Karpas-422 (cell line): ENCODE data around the gene BRK1. TPM values are rescaled to one million over a fixed set of nuclear protein-coding genes. Genes with fewer than 3 reads are reported as not detected.
A peak's percentile ranks its signal among the peaks of the same experiment; 100 is the strongest.
"Not testable (repeated sequence)": the region's sequence is repeated elsewhere in the genome, so short reads cannot be mapped to it uniquely, and the experiment has no call there.

Experiments used
- DNase-seq: peaks from one replicate; pipeline ENCODE4 v3.0.0-alpha.2; 2015
- H2AFZ ChIP-seq: fragments of 200-600 bp; sonication (generic); 2 replicates; pipeline ENCODE4 v1.6.1; 2014; ENCODE audit warnings: antibody characterized with exemption, low read length, mixed read lengths
- H3K27ac ChIP-seq: fragments of 200-600 bp; sonication (generic); 2 replicates; pipeline ENCODE4 v1.5.1; 2014; ENCODE audit warnings: mild to moderate bottlenecking, low read length, moderate library complexity
- H3K27me3 ChIP-seq: fragments of 200-600 bp; sonication (generic); 2 replicates; pipeline ENCODE4 v1.6.1; 2014; ENCODE audit warnings: low read length, mixed read lengths
- H3K36me3 ChIP-seq: fragments of 200-600 bp; sonication (generic); 2 replicates; pipeline ENCODE4 v1.6.1; 2014; ENCODE audit warnings: low read length, mixed read lengths; ENCODE audit not compliant: insufficient read depth
- H3K4me1 ChIP-seq: fragments of 200-600 bp; sonication (generic); 2 replicates; pipeline ENCODE4 v1.6.1; 2014; ENCODE audit warnings: mild to moderate bottlenecking, low read length, mixed read lengths
- H3K4me2 ChIP-seq: fragments of 200-600 bp; sonication (generic); 2 replicates; pipeline ENCODE4 v1.6.1; 2014; ENCODE audit warnings: low read length, low read depth, mild to moderate bottlenecking; ENCODE audit not compliant: poor library complexity, severe bottlenecking
- H3K4me3 ChIP-seq: fragments of 200-600 bp; sonication (generic); 2 replicates; pipeline ENCODE4 v1.5.1; 2014; ENCODE audit warnings: mild to moderate bottlenecking, antibody characterized with exemption, low read length, mixed read lengths
- H3K79me2 ChIP-seq: fragments of 200-600 bp; sonication (generic); 2 replicates; pipeline ENCODE4 v1.6.1; 2014; ENCODE audit warnings: mild to moderate bottlenecking, low read length, mixed read lengths
- H3K9ac ChIP-seq: fragments of 200-600 bp; sonication (generic); 2 replicates; pipeline ENCODE4 v1.6.0; 2014; ENCODE audit warnings: low read length
- H3K9me2 ChIP-seq: fragments of 200-600 bp; sonication (generic), shearing (Covaris generic); replicated peaks from 2 replicates; pipeline ENCODE4 v1.6.0; 2014; ENCODE audit warnings: mild to moderate bottlenecking, low read length, moderate library complexity; ENCODE audit not compliant: insufficient read depth
- H3K9me3 ChIP-seq: fragments of 300-700, 200-600 bp; sonication (generic); 2 replicates; pipeline ENCODE4 v1.6.1; 2014; ENCODE audit warnings: low read length, mixed read lengths
- H4K20me1 ChIP-seq: fragments of 200-600 bp; sonication (generic); 2 replicates; pipeline ENCODE4 v1.6.1; 2014; ENCODE audit warnings: mild to moderate bottlenecking, antibody characterized with exemption, low read length, low read depth; ENCODE audit not compliant: insufficient read depth
- total RNA-seq: library from RNA; depleted of rRNA; stranded (reverse); fragments of >200 nt; shearing (Covaris generic); gene quantifications from 2 replicates; pipeline ENCODE4 v1.2.3, GENCODE V29; 2014; ENCODE audit warnings: low replicate concordance

BRK1 gene
- total RNA-seq, 1 experiment from 2014 or later: 121 TPM

- not testable (repeated sequence) for DNase-seq, H3K9me2 ChIP-seq, H3K4me3 ChIP-seq, H3K79me2 ChIP-seq, H2AFZ ChIP-seq, H3K27me3 ChIP-seq, H3K9ac ChIP-seq, H3K4me1 ChIP-seq, H4K20me1 ChIP-seq, H3K4me2 ChIP-seq, H3K9me3 ChIP-seq, H3K27ac ChIP-seq
- H3K36me3 ChIP-seq: peaks cover 36% of the 10 kb centered on the region
These were observed 24.1 kb upstream of the BRK1 start for GRCh38 chr3:10091387-10091786.

DNA sequence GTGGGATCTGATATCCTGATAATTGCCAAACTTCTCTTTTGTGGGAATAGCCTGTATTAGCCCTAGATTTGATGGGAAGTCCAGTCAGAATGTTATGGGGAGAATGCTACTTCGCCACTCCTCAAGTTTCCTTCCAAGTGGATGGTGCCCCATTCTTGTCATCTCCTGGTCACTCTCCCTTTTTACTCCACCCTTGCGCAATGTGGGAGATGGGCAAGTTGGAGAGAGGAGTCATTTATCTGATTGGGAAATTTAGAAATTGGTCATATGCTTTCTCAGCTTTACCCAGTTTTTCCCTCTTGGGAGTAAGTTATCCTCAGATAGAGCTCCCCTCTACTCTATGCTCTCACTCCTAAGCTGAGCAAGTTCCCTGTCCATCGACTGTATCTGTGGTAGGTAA, 21.8 kb upstream of the BRK1 start:
- Histone ChIP-seq H3K9ac (no peak overlapping the region), H3K27me3 (no peaks in the 10 kb centered on the region), H3K4me2 (no peak overlapping the region), H3K9me2 (no peaks in the 10 kb centered on the region), H3K4me1 (peaks cover 8% of the 10 kb centered on the region), H3K27ac (no peak overlapping the region), H3K9me3 (no peaks in the 10 kb centered on the region), H4K20me1 (no peaks in the 10 kb centered on the region), H3K36me3 (peaks cover 28% of the 10 kb centered on the region; the same call in 1 of the 2 replicates), H3K4me3 (no peak overlapping the region), H3K79me2 (no peaks in the 10 kb centered on the region), H2AFZ (no peak overlapping the region)
- DNase-seq: no peak

GRCh38 chr3:10099041-10099440, 16.4 kb upstream of the BRK1 start:
- H3K9ac ChIP-seq: no peak overlapping the region
- no peak overlapping the region for H3K4me3 ChIP-seq
- H2AFZ ChIP-seq: no peak overlapping the region
- no peaks in the 10 kb centered on the region for H3K79me2 ChIP-seq
- H3K9me2 ChIP-seq: no peaks in the 10 kb centered on the region
- no peaks in the 10 kb centered on the region for H3K27me3 ChIP-seq
- DNase-seq: no peak
- H3K4me2 ChIP-seq: no peak overlapping the region
- no peaks in the 10 kb centered on the region for H3K9me3 ChIP-seq
- H3K27ac ChIP-seq: no peak overlapping the region
- H3K4me1 ChIP-seq: peaks cover 8% of the 10 kb centered on the region
- H4K20me1 ChIP-seq: no peaks in the 10 kb centered on the region
- H3K36me3 ChIP-seq: peaks cover 33% of the 10 kb centered on the region

DNA sequence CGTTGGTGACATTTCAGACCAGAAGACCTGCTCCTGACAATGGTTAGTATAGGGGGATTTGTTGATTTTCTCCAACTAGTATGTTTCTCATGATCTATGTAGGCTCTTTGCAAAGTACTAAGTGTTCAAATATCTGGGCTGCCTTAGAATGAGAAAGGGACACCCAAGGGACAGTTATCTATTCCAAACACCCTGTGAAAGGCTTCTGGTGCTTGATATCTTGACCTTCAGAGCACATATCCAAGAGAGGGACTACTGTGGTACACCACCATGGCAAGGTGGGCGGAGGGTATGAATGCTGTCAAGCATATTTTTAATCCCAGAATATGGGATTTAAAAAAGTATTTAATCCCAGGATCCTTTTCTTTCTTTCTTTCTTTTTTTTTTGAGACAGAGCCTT, 8.6 kb upstream of the BRK1 start:
- H3K27me3 ChIP-seq: no peaks in the 10 kb centered on the region
- H3K4me1 ChIP-seq: no peaks in the 10 kb centered on the region
- H3K79me2 ChIP-seq: no peaks in the 10 kb centered on the region
- no peaks in the 10 kb centered on the region for H3K9me2 ChIP-seq
- H3K27ac ChIP-seq: no peak overlapping the region
- H4K20me1 ChIP-seq: no peaks in the 10 kb centered on the region
- no peak for DNase-seq
- no peak overlapping the region for H3K4me2 ChIP-seq
- H3K36me3 ChIP-seq: no peaks in the 10 kb centered on the region
- H3K9me3 ChIP-seq: no peaks in the 10 kb centered on the region
- no peak overlapping the region for H3K4me3 ChIP-seq
- no peak overlapping the region for H2AFZ ChIP-seq
- H3K9ac ChIP-seq: no peak overlapping the region

DNA sequence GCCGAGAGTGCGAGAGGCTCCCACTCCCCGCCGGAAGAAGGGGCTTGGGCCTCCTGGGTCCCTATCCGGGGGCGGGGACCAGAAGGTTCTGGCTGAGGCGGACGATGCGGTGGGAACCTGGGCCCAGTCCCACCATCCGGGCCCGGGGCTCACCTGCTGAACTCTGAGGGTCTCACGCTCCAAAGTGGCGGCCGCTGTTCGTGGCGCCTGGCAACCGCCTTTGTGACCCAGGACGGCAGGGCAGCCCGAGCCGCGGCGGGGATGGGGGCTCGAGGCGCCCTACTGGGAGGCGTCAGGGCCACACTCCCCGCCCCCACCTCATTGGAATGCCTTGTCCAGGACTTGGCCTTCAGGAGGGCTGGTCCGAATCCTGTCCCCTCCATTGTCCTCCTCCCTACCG, 7.4 kb upstream of the BRK1 start, which contains the start of gene FANCD2OS:
Gene FANCD2OS, minus strand, starts transcription at position 165 of the 400 bp plus-strand sequence. CDS start 3,481 bp downstream, outside the sequence.
- DNase-seq: no peak
- no peak within 1 kb of the TSS for H3K9ac ChIP-seq
- no peaks in the 10 kb centered on the region for H3K36me3 ChIP-seq

GRCh38 chr3:10116138-10116460, 624 bp downstream of the BRK1 start:
- Histone ChIP-seq H3K4me1 (peaks cover 22% of the 10 kb centered on the region), H3K4me2 (peak overlapping the region; percentile 92), H3K9ac (peak overlapping the region; percentile 95), H3K9me3 (no peaks in the 10 kb centered on the region), H2AFZ (peak overlapping the region; percentile 83), H3K4me3 (peak overlapping the region; percentile 97), H3K79me2 (peaks cover 56% of the 10 kb centered on the region), H3K36me3 (peaks cover 7% of the 10 kb centered on the region; the same call in 1 of the 2 replicates), H3K27ac (peak overlapping the region; percentile 66), H3K9me2 (no peaks in the 10 kb centered on the region), H4K20me1 (peaks cover 15% of the 10 kb centered on the region; the same call in 1 of the 2 replicates), H3K27me3 (no peaks in the 10 kb centered on the region)
- DNase-seq: no peak

More for the DNA sequence above, 7.4 kb upstream of the BRK1 start, which contains the start of gene FANCD2OS:
- Histone ChIP-seq H3K9me2 (no peaks in the 10 kb centered on the region), H3K27me3 (no peaks in the 10 kb centered on the region), H3K4me3 (no peak within 1 kb of the TSS), H3K27ac (no peak within 1 kb of the TSS), H3K79me2 (no peaks in the 10 kb centered on the region), H3K4me2 (no peak within 1 kb of the TSS), H3K4me1 (no peaks in the 10 kb centered on the region), H2AFZ (no peak within 1 kb of the TSS), H4K20me1 (no peaks in the 10 kb centered on the region), H3K9me3 (no peaks in the 10 kb centered on the region)

DNA sequence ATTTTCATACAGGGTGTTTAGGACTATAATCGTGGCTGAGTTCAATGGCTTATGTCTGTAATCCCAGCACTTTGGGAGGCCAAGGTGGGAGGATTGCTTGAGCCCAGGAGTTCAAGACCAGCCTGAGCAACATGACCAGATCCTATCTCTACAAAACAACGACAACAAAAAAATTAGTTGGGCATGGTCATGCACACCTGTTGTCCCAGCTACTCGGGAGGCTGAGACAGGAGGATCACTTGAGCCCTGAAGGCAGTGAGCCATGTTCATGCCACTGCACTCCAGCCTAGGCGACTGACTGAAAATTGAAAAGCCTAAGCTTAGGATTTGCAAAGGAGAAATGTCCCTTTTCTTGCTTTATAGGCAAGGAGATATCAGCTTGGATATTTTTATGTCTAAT, 1.5 kb downstream of the BRK1 start:
- no peaks in the 10 kb centered on the region for H3K27me3 ChIP-seq
- H4K20me1 ChIP-seq: peaks cover 15% of the 10 kb centered on the region; the same call in 1 of the 2 replicates
- peaks cover 10% of the 10 kb centered on the region for H3K36me3 ChIP-seq
- H3K4me2 ChIP-seq: peak overlapping the region; percentile 92
- no peak overlapping the region for H3K27ac ChIP-seq
- peak overlapping the region; percentile 97 for H3K4me3 ChIP-seq
- no peaks in the 10 kb centered on the region for H3K9me3 ChIP-seq
- H3K4me1 ChIP-seq: peaks cover 22% of the 10 kb centered on the region
- peaks cover 62% of the 10 kb centered on the region for H3K79me2 ChIP-seq
- H3K9ac ChIP-seq: peak overlapping the region; percentile 95
- no peak overlapping the region for H2AFZ ChIP-seq
- no peaks in the 10 kb centered on the region for H3K9me2 ChIP-seq
- no peak for DNase-seq

- H3K4me3 ChIP-seq: no peak overlapping the region
- H4K20me1 ChIP-seq: peaks cover 18% of the 10 kb centered on the region; the same call in 1 of the 2 replicates
- no peak for DNase-seq
- no peaks in the 10 kb centered on the region for H3K27me3 ChIP-seq
- H3K9me3 ChIP-seq: no peaks in the 10 kb centered on the region
- H3K4me2 ChIP-seq: no peak overlapping the region
- no peak overlapping the region for H2AFZ ChIP-seq
- H3K79me2 ChIP-seq: peaks cover 75% of the 10 kb centered on the region
- no peaks in the 10 kb centered on the region for H3K9me2 ChIP-seq
- peaks cover 16% of the 10 kb centered on the region for H3K36me3 ChIP-seq
- peaks cover 22% of the 10 kb centered on the region for H3K4me1 ChIP-seq
- no peak overlapping the region for H3K27ac ChIP-seq
- no peak overlapping the region for H3K9ac ChIP-seq
These were observed 3.9 kb downstream of the BRK1 start for GRCh38 chr3:10119376-10119775.

DNA sequence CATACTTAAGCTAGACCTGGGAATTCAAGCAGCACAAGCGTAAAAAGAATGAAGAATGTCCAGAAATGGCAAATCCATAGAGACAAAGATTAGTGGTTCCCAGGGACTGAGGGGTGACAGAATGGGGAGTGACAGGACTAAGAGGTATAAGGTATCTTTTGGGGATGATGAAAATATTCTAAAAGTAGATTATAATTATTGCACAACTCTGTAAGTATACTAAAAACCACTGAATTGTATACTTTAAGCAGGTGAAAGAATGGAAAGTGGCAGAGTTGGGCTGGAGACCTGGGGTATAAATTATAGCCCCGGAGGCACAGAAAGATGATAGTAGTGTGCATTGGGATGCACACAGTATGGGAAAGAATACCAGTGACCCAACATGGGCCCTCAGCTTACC, 5.6 kb downstream of the BRK1 start:
- peaks cover 16% of the 10 kb centered on the region for H3K4me1 ChIP-seq
- H3K9me3 ChIP-seq: no peaks in the 10 kb centered on the region
- H3K9ac ChIP-seq: no peak overlapping the region
- no peaks in the 10 kb centered on the region for H3K9me2 ChIP-seq
- no peak overlapping the region for H3K27ac ChIP-seq
- H3K27me3 ChIP-seq: no peaks in the 10 kb centered on the region
- H3K4me2 ChIP-seq: no peak overlapping the region
- H2AFZ ChIP-seq: no peak overlapping the region
- H3K79me2 ChIP-seq: peaks cover 69% of the 10 kb centered on the region
- H3K36me3 ChIP-seq: peaks cover 26% of the 10 kb centered on the region
- H3K4me3 ChIP-seq: no peak overlapping the region
- H4K20me1 ChIP-seq: peaks cover 16% of the 10 kb centered on the region; the same call in 1 of the 2 replicates
- no peak for DNase-seq
